ENCODE results near the gene SLC8B1. TPM values are rescaled to one million over a fixed set of nuclear protein-coding genes. Genes with fewer than 3 reads are reported as not detected.

The SLC8B1 gene
- polyA plus RNA-seq, 2 of the 4 experiments (the other 2 are of a cell fraction): 11.0 to 11.3 TPM

GRCh38 chr12:113339540-113339939, 4.6 kb upstream of the SLC8B1 start:
- H3K4me2 ChIP-seq: no peak overlapping the region
- H3K4me1 ChIP-seq: no peaks in the 10 kb centered on the region
- FAIRE-seq (no peak), ATAC-seq (no peak), DNase-seq (ENCODE audit: low read depth in 1 of 2, low spot score in 1 of 2) (no peak)
- ChIA-PET POLR2A (no interaction called here), CTCF (interaction anchor here (1.1 to 2.0 kb wide), 3 partner anchors 9 to 86 kb away, joined by 3 to 4 read pairs (median 3); no protein-coding TSS in a partner anchor)
- no peak overlapping the region for H3K27ac ChIP-seq
- H3K4me3 ChIP-seq: no peak overlapping the region
- TF ChIP-seq CTCF (IDR thresholded peaks at IDR 0.05) (no peak), JUN (IDR thresholded peaks at IDR 0.05) (no peak), E2F6 (IDR thresholded peaks at IDR 0.05; ENCODE audit: borderline replicate concordance, low read depth) (no peak), ELK1 (IDR thresholded peaks at IDR 0.05; ENCODE audit: low read depth, low read length) (no peak), EHMT2 (IDR thresholded peaks at IDR 0.05; ENCODE audit: low read depth) (no peak), HEYL (CRISPR knock-in tag; IDR thresholded peaks at IDR 0.05) (no peak), POLR2A (IDR thresholded peaks at IDR 0.05; ENCODE audit: low read length) (no peak), PHF8 (IDR thresholded peaks at IDR 0.05; ENCODE audit: borderline replicate concordance, low read depth) (no peak), BCL3 (IDR thresholded peaks at IDR 0.05) (no peak), KDM1A (IDR thresholded peaks at IDR 0.05; ENCODE audit: low read depth) (no peak), SMC3 (IDR thresholded peaks at IDR 0.05) (no peak), ZSCAN20 (CRISPR knock-in tag; IDR thresholded peaks at IDR 0.05) (no peak), CBX8 (IDR thresholded peaks at IDR 0.05) (no peak)
- H3K9me3 ChIP-seq: no peaks in the 10 kb centered on the region
- WGBS (ENCODE audit: missing lambda C conversion rate): 69% methylated on average over 5 of the region's 5 CpGs

GRCh38 chr12:113333877-113334785, 778 bp downstream of the SLC8B1 start:
- Histone ChIP-seq H3K27ac (peak overlapping the region; percentile 57 to 89), H3K4me1 (peaks cover 9% of the 10 kb centered on the region), H3K4me2 (peak overlapping the region; percentile 92), H3K4me3 (peak overlapping the region; percentile 49), H3K9me3 (no peaks in the 10 kb centered on the region)
- POLR2A ChIA-PET: interaction anchor here (0.6 to 1.9 kb wide), 8 partner anchors 22 to 439 kb away, joined by 3 to 11 read pairs (median 3); partner anchors contain the start of genes PLBD2, SDSL and TPCN1
- WGBS (ENCODE audit: missing lambda C conversion rate): 49% methylated on average over 27 of the region's 27 CpGs
- FAIRE-seq (no peak), DNase-seq (ENCODE audit: low read depth in 1 of 2, low spot score in 1 of 2) (no peak), ATAC-seq (peak in 1 of 2 experiments; percentile 8; a peak in 1 of 6 replicates)
- CTCF ChIA-PET: interaction anchor here (0.7 to 2.3 kb wide), 3 partner anchors 21 to 159 kb away, joined by 3 to 10 read pairs (median 3); no protein-coding TSS in a partner anchor
- TF ChIP-seq NFE2L2 (conservative IDR thresholded peaks at IDR 0.05; ENCODE audit: low read length) (no peak), RARB (CRISPR knock-in tag; IDR thresholded peaks at IDR 0.05) (no peak), FOSL2 (IDR thresholded peaks at IDR 0.05) (no peak), FOSL2 (CRISPR knock-in tag; IDR thresholded peaks at IDR 0.05) (no peak), ESRRA (IDR thresholded peaks at IDR 0.05; ENCODE audit: borderline replicate concordance, low read length) (no peak), ZSCAN20 (CRISPR knock-in tag; IDR thresholded peaks at IDR 0.05) (no peak), JUNB (IDR thresholded peaks at IDR 0.05) (no peak), CBX2 (IDR thresholded peaks at IDR 0.05; ENCODE audit: borderline replicate concordance, low read depth) (no peak), NR3C1 (IDR thresholded peaks at IDR 0.05) (no peak), EHF (CRISPR knock-in tag; IDR thresholded peaks at IDR 0.05) (no peak), ZFP36 (IDR thresholded peaks at IDR 0.05; ENCODE audit: borderline replicate concordance, partially characterized antibody) (no peak), E2F6 (IDR thresholded peaks at IDR 0.05; ENCODE audit: borderline replicate concordance, low read depth) (no peak), USF2 (IDR thresholded peaks at IDR 0.05) (no peak), ZNF302 (CRISPR knock-in tag; IDR thresholded peaks at IDR 0.05) (no peak), HEYL (CRISPR knock-in tag; IDR thresholded peaks at IDR 0.05) (no peak), REST (IDR thresholded peaks at IDR 0.05) (no peak)
